Endothelial cell of umbilical vein (primary cell): ENCODE results near the gene ANGPTL5. TPM values are rescaled to one million over a fixed set of nuclear protein-coding genes. Genes with fewer than 3 reads are reported as not detected.

Experiments
- BruUV-seq: library from RNA; stranded (reverse); fragments of 400-500 nt; replicated peaks from 2 replicates; lab custom pipeline; 2021; lab: Mats Ljungman, UMichigan
- CTCF ChIA-PET: fragments of 300-600, 350-600 bp; sonication (Branson Sonifier 250); formaldehyde crosslinking; loops from one replicate; lab custom pipeline; 2021; ENCODE audit warnings: antibody characterized with exemption, inconsistent platforms; lab: Charles Lee
- POLR2A ChIA-PET: fragments of 300-600, 350-600 bp; sonication (Branson Sonifier 250); formaldehyde crosslinking; loops from one replicate; lab custom pipeline; 2021; ENCODE audit warnings: antibody characterized with exemption, inconsistent platforms; lab: Charles Lee
- DNase-seq: peaks from one replicate; pipeline ENCODE4 v3.0.0-alpha.2; 2011; ENCODE audit warnings: low read depth, low spot score
- FAIRE-seq: peaks from 2 replicates; lab custom pipeline; 2011; peaks lifted over from hg19 to GRCh38; lab: Jason Lieb, UNC
- H2AFZ ChIP-seq: 2 replicates; pipeline ENCODE4 v1.6.0; 2012; ENCODE audit warnings: low read depth, low read length, control low read depth, inconsistent platforms
- H3K27ac ChIP-seq: 2 replicates; pipeline ENCODE4 v1.5.1; 2011; ENCODE audit warnings: low read depth, mild to moderate bottlenecking, control low read depth, low read length, moderate library complexity; ENCODE audit not compliant: insufficient read depth
- H3K27me3 ChIP-seq, 2 experiments: 2 replicates each; pipeline versions ENCODE4 v1.6.0 to v1.6.1; 2011; ENCODE audit warnings: low read length in 2 of 2, mixed read lengths in 1 of 2; ENCODE audit not compliant: control insufficient read depth in 2 of 2, insufficient read depth in 2 of 2
- H3K36me3 ChIP-seq, 2 experiments: 2 replicates in 1 of 2; 3 replicates in 1 of 2; pipeline ENCODE4 v1.5.1; 2011; ENCODE audit warnings: low read length in 2 of 2, mild to moderate bottlenecking in 1 of 2, moderate library complexity in 1 of 2; ENCODE audit not compliant: control insufficient read depth in 2 of 2, insufficient read depth in 2 of 2; ENCODE audit errors: extremely low read depth in 1 of 2
- H3K4me1 ChIP-seq: 3 replicates; pipeline ENCODE4 v1.5.1; 2011; ENCODE audit warnings: mild to moderate bottlenecking, low read length; ENCODE audit not compliant: control insufficient read depth, insufficient read depth; ENCODE audit errors: extremely low read depth
- H3K4me2 ChIP-seq: 2 replicates; pipeline ENCODE4 v1.6.1; 2011; ENCODE audit warnings: low read length, control low read depth, mixed read lengths; ENCODE audit not compliant: insufficient read depth
- H3K4me3 ChIP-seq, 3 experiments: fragments of 200-600 bp in 1 of 3; sonication (generic), shearing (Covaris generic) in 1 of 3; replicated peaks in 1 of 3; 2 replicates each; pipeline ENCODE4 v1.5.1; 2011 to 2016; ENCODE audit warnings: control low read depth in 3 of 3, low read length in 3 of 3, mild to moderate bottlenecking in 2 of 3, inconsistent platforms in 1 of 3, low read depth in 1 of 3, moderate library complexity in 1 of 3; ENCODE audit not compliant: insufficient read depth in 1 of 3
- H3K79me2 ChIP-seq: 2 replicates; pipeline ENCODE4 v1.6.0; 2012; ENCODE audit warnings: low read length, inconsistent platforms; ENCODE audit not compliant: control insufficient read depth, insufficient read depth
- H3K9ac ChIP-seq: replicated peaks from 2 replicates; pipeline ENCODE3; 2011; ENCODE audit warnings: low read length, control low read depth; ENCODE audit not compliant: insufficient read depth; ENCODE audit errors: extremely low read depth
- H3K9me1 ChIP-seq: replicated peaks from 3 replicates; pipeline ENCODE4 v1.6.0; 2011; ENCODE audit warnings: mild to moderate bottlenecking, low read length; ENCODE audit not compliant: control insufficient read depth, insufficient read depth; ENCODE audit errors: extremely low read depth
- H3K9me3 ChIP-seq: replicated peaks from 2 replicates; pipeline ENCODE4 v1.5.1; 2012; ENCODE audit warnings: low read length, inconsistent platforms; ENCODE audit not compliant: control insufficient read depth, insufficient read depth
- H4K20me1 ChIP-seq: replicated peaks from 2 replicates; pipeline ENCODE3; 2011; ENCODE audit warnings: mild to moderate bottlenecking, low read length; ENCODE audit not compliant: control insufficient read depth, insufficient read depth; ENCODE audit errors: extremely low read depth
- CTCF ChIP-seq, 2 donors: IDR thresholded peaks; 1 replicate in 1 of 2; 2 replicates in 1 of 2; pipeline ENCODE4 v1.5.1; 2011; ENCODE audit warnings: low read length in 2 of 2, mild to moderate bottlenecking in 2 of 2, moderate library complexity in 2 of 2, control low read depth in 1 of 2, inconsistent platforms in 1 of 2, low read depth in 1 of 2; ENCODE audit not compliant: insufficient read depth in 1 of 2; ENCODE audit errors: extremely low read depth in 1 of 2
- EZH2 ChIP-seq: IDR thresholded peaks from 2 replicates; pipeline ENCODE4 v1.6.1; 2012; ENCODE audit warnings: borderline replicate concordance, low read depth, mild to moderate bottlenecking, moderate library complexity, low read length, inconsistent platforms; ENCODE audit not compliant: severe bottlenecking
- GATA2 ChIP-seq: IDR thresholded peaks from 2 replicates; pipeline ENCODE4 v1.7.0; 2011; ENCODE audit warnings: low read depth, mild to moderate bottlenecking, moderate library complexity, mixed read lengths, low read length; ENCODE audit not compliant: insufficient read length, insufficient read depth
- MAX ChIP-seq: IDR thresholded peaks from 2 replicates; pipeline ENCODE4 v1.6.1; 2011; ENCODE audit not compliant: insufficient read depth, insufficient read length
- POLR2A ChIP-seq: IDR thresholded peaks from 2 replicates; pipeline ENCODE4 v1.6.1; 2012; ENCODE audit warnings: low read depth, mild to moderate bottlenecking, control low read depth, low read length
- POLR2AphosphoS5 ChIP-seq: IDR thresholded peaks from 2 replicates; pipeline ENCODE4 v1.6.1; 2012; ENCODE audit warnings: low read depth, mild to moderate bottlenecking, control low read depth, low read length, moderate library complexity; ENCODE audit not compliant: insufficient read depth
- dilution Hi-C: fragments of 300-500 bp; cut with MboI; formaldehyde crosslinking; loops from one replicate; pipeline ENCODE4 v1.15.0; 2019; ENCODE audit warnings: low sequenced_read_pairs; ENCODE audit not compliant: extremely low pct_ligation_motif_present
- intact Hi-C: fragments of 100-400 bp; cut with micrococcal nuclease; formaldehyde crosslinking; loops from one replicate; pipeline ENCODE4 v1.10.0; 2022
- polyA plus RNA-seq, 4 experiments: library from polyadenylated mRNA; depleted of rRNA in 3 of 4; stranded (reverse) in 3 of 4; unstranded in 1 of 4; fragments of >200 nt; gene quantifications; 2 replicates each; pipeline versions ENCODE4 v1.2.1 to v1.2.3, GENCODE V29; 2011 to 2012; ENCODE audit warnings: missing spikeins in 1 of 4
- total RNA-seq: library from RNA; stranded (reverse); gene quantifications from 2 replicates; pipeline ENCODE4 v1.2.3, GENCODE V29; 2021

Gene ANGPTL5
- total and polyA plus RNA-seq, 2 donors (not counting 3 experiments of a cell fraction or from before 2014, with no cell fraction given): 0.12 TPM; not detected in 1

- Histone ChIP-seq H3K4me3 (no peak overlapping the region), H3K9ac (no peak overlapping the region), H3K27ac (no peak overlapping the region), H3K9me3 (no peaks in the 10 kb centered on the region), H3K4me2 (no peak overlapping the region), H3K9me1 (no peaks in the 10 kb centered on the region), H3K79me2 (no peaks in the 10 kb centered on the region), H4K20me1 (no peaks in the 10 kb centered on the region), H3K36me3 (no peaks in the 10 kb centered on the region), H3K27me3 (no peaks in the 10 kb centered on the region), H2AFZ (no peak overlapping the region), H3K4me1 (peaks cover 21% of the 10 kb centered on the region)
- intact Hi-C loops: no loop called here
- no peak for DNase-seq
- CTCF ChIA-PET: interaction anchor here (1.1 kb wide), 1 partner anchor 10 kb away, joined by 3 read pairs; no protein-coding TSS in a partner anchor
- no TSS peak for BruUV-seq
- dilution Hi-C loops: no loop called here
- TF ChIP-seq POLR2AphosphoS5 (no peak), GATA2 (no peak), POLR2A (no peak), CTCF (IDR thresholded peaks at IDR 0.05; ENCODE audit: extremely low read depth in 1 of 2, insufficient read depth in 1 of 2, low read depth in 1 of 2, low read length in 2 of 2) (no peak), EZH2 (no peak), MAX (no peak)
- POLR2A ChIA-PET: no interaction called here
- FAIRE-seq: no peak
These were observed 44.0 kb downstream of the ANGPTL5 start for GRCh38 chr11:101872171-101872882.
